ENCODE data around the gene OR56B4.

- no peak for TF ChIP-seq CTCF (IDR thresholded peaks at IDR 0.05; ENCODE audit: insufficient read depth, low read length, poor library complexity, severe bottlenecking)
- TF ChIP-seq EZH2phosphoT487 (conservative IDR thresholded peaks at IDR 0.05; ENCODE audit: low read length), result no peak
Measured at GRCh38 chr11:6151117-6151516, 43.6 kb downstream of the OR56B4 start.

All from SU-DHL-6 (cell line).